Liver (tissue), 9 donors: ENCODE data around the gene ACLY. TPM values are rescaled to one million over a fixed set of nuclear protein-coding genes. Genes with fewer than 3 reads are reported as not detected.

Source experiments
- DNase-seq: peaks from one replicate; pipeline ENCODE4 v3.0.0-alpha.2; 2017; ENCODE audit warnings: low spot score
- H3K27ac ChIP-seq, 2 donors: one replicate each; pipeline ENCODE4 v1.7.0; 2013; ENCODE audit warnings: inconsistent platforms in 2 of 2, low read length in 2 of 2, control low read depth in 1 of 2, low read depth in 1 of 2, mild to moderate bottlenecking in 1 of 2
- H3K27me3 ChIP-seq, 4 donors: one replicate each; pipeline versions ENCODE4 v1.6.1 to v1.7.0; 2013; ENCODE audit warnings: low read length in 3 of 4, inconsistent platforms in 1 of 4, mild to moderate bottlenecking in 1 of 4, moderate library complexity in 1 of 4; ENCODE audit not compliant: control insufficient read depth in 4 of 4, insufficient read depth in 4 of 4
- H3K36me3 ChIP-seq, 4 donors: one replicate each; pipeline versions ENCODE4 v1.6.1 to v1.7.0; 2013; ENCODE audit warnings: low read length in 3 of 4, mild to moderate bottlenecking in 3 of 4, low read depth in 1 of 4, moderate library complexity in 1 of 4; ENCODE audit not compliant: control insufficient read depth in 4 of 4, insufficient read depth in 3 of 4
- H3K4me1 ChIP-seq, 4 donors: one replicate each; pipeline versions ENCODE4 v1.6.1 to v1.7.0; 2013; ENCODE audit warnings: low read length in 3 of 4, mild to moderate bottlenecking in 3 of 4, moderate library complexity in 1 of 4; ENCODE audit not compliant: control insufficient read depth in 4 of 4, insufficient read depth in 4 of 4
- H3K4me3 ChIP-seq, 3 donors: one replicate each; pipeline versions ENCODE4 v1.6.1 to v1.7.0; 2013; ENCODE audit warnings: low read length in 3 of 3, control low read depth in 1 of 3, low read depth in 1 of 3, mild to moderate bottlenecking in 1 of 3
- H3K9ac ChIP-seq, 2 donors: one replicate each; pipeline ENCODE4 v1.7.0; 2013; ENCODE audit warnings: low read length in 2 of 2, mild to moderate bottlenecking in 2 of 2, moderate library complexity in 2 of 2, control low read depth in 1 of 2, low read depth in 1 of 2
- H3K9me3 ChIP-seq, 4 donors: one replicate each; pipeline versions ENCODE4 v1.6.1 to v1.7.0; 2013; ENCODE audit warnings: low read length in 3 of 4; ENCODE audit not compliant: control insufficient read depth in 4 of 4
- EGR1 ChIP-seq, 2 donors: IDR thresholded peaks; 2 replicates each; pipeline ENCODE4 v1.6.1; 2016 to 2018; ENCODE audit warnings: antibody characterized with exemption in 2 of 2, low read depth in 2 of 2
- FOXA1 ChIP-seq: IDR thresholded peaks from 2 replicates; pipeline ENCODE4 v1.6.1; 2016; ENCODE audit warnings: antibody characterized with exemption
- FOXA2 ChIP-seq: IDR thresholded peaks from 2 replicates; pipeline ENCODE4 v1.6.1; 2016; ENCODE audit warnings: antibody characterized with exemption
- GABPA ChIP-seq, 2 donors: IDR thresholded peaks in 1 of 2; conservative IDR thresholded peaks in 1 of 2; 2 replicates each; pipeline ENCODE4 v1.6.1; 2016; ENCODE audit warnings: antibody characterized with exemption in 2 of 2, mild to moderate bottlenecking in 1 of 2, moderate library complexity in 1 of 2
- HNF4A ChIP-seq, 2 donors: conservative IDR thresholded peaks; 2 replicates each; pipeline ENCODE4 v1.6.1; 2016; ENCODE audit warnings: antibody characterized with exemption in 2 of 2, mild to moderate bottlenecking in 2 of 2
- HNF4G ChIP-seq: IDR thresholded peaks from 2 replicates; pipeline ENCODE4 v1.6.1; 2016; ENCODE audit warnings: antibody characterized with exemption
- JUND ChIP-seq, 2 donors: IDR thresholded peaks; 2 replicates each; pipeline ENCODE4 v1.6.1; 2016; ENCODE audit warnings: antibody characterized with exemption in 2 of 2
- MAX ChIP-seq: IDR thresholded peaks from 2 replicates; pipeline ENCODE4 v1.6.1; 2016; ENCODE audit warnings: antibody characterized with exemption
- NR2F2 ChIP-seq: IDR thresholded peaks from 2 replicates; pipeline ENCODE4 v1.6.1; 2016; ENCODE audit warnings: antibody characterized with exemption
- RAD21 ChIP-seq, 2 donors: IDR thresholded peaks; 2 replicates each; pipeline ENCODE4 v1.6.1; 2016; ENCODE audit warnings: antibody characterized with exemption in 2 of 2, mild to moderate bottlenecking in 2 of 2
- REST ChIP-seq: IDR thresholded peaks from 2 replicates; pipeline ENCODE4 v1.6.1; 2016; ENCODE audit warnings: antibody characterized with exemption, mild to moderate bottlenecking
- RXRA ChIP-seq, 2 donors: IDR thresholded peaks; 2 replicates each; pipeline ENCODE4 v1.6.1; 2017 to 2018; ENCODE audit warnings: antibody characterized with exemption in 2 of 2, mild to moderate bottlenecking in 1 of 2
- SP1 ChIP-seq: IDR thresholded peaks from 2 replicates; pipeline ENCODE4 v1.6.1; 2018; ENCODE audit warnings: antibody characterized with exemption, mild to moderate bottlenecking
- TAF1 ChIP-seq: conservative IDR thresholded peaks from 2 replicates; pipeline ENCODE4 v1.6.1; 2016; ENCODE audit warnings: antibody characterized with exemption, mild to moderate bottlenecking
- YY1 ChIP-seq: IDR thresholded peaks from 2 replicates; pipeline ENCODE4 v1.6.1; 2016; ENCODE audit warnings: antibody characterized with exemption, mild to moderate bottlenecking
- ZBTB33 ChIP-seq: IDR thresholded peaks from 2 replicates; pipeline ENCODE4 v1.6.1; 2016; ENCODE audit warnings: antibody characterized with exemption
- WGBS: extraction: QIAGEN DNeasy Blood & Tissue Kit; methylation state at CpG from one replicate; pipeline ENCODE4 v1.1.7; 2013; 5-methylcytosine and 5-hydroxymethylcytosine counted together
- polyA plus RNA-seq, 2 donors: library from polyadenylated mRNA; stranded (reverse) in 1 of 2; unstranded in 1 of 2; fragments of 200-250 nt in 1 of 2; fragments of >200 nt in 1 of 2; fragmentation: Nextera tagmentation in 1 of 2; extraction: Ambion mirVana in 1 of 2; gene quantifications; one replicate each; pipeline versions ENCODE4 v1.2.1 to v1.2.3, GENCODE V29; 2013 to 2015
- total RNA-seq, 2 donors: library from RNA; depleted of rRNA; stranded (reverse); fragments of >200 nt; gene quantifications; one replicate each; pipeline ENCODE4 v1.2.3, GENCODE V29; 2014
- TF ChIP-seq, protein P1 (sequence below): fragments of 150-350 bp; IDR thresholded peaks from 2 replicates; pipeline ENCODE4 v1.5.1; 2017; ENCODE audit warnings: improper control_type of control experiment, low read depth, low read length; ENCODE audit not compliant: missing input control
- TF ChIP-seq, protein P2 (sequence below): IDR thresholded peaks from 2 replicates; pipeline ENCODE4 v1.6.1; 2016; ENCODE audit warnings: antibody characterized with exemption
- donor health status: healthy.
- donor health status: healthy.
- donor health status: healthy.
- donor health status: healthy.
- donor health status: healthy.

ACLY gene
- total and polyA plus RNA-seq, 4 donors = 12.1 to 133 (median 37.1) TPM

- no peak overlapping the region for H3K27ac ChIP-seq
- peaks cover 12 to 38% (median 33%) of the 10 kb centered on the region in 4 donors for H3K4me1 ChIP-seq
These were observed 3.7 kb downstream of the ACLY start for GRCh38 chr17:41915020-41915419.

GRCh38 chr17:41914358-41914766, 4.4 kb downstream of the ACLY start:
- Histone ChIP-seq H3K9me3 (no peaks in the 10 kb centered on the region), H3K36me3 (peaks cover 3 to 33% (median 20%) of the 10 kb centered on the region in 4 donors), H3K4me1 (peaks cover 12 to 31% (median 27%) of the 10 kb centered on the region in 4 donors), H3K4me3 (no peak overlapping the region), H3K27me3 (no peaks in the 10 kb centered on the region), H3K9ac (no peak overlapping the region), H3K27ac (peak overlapping the region; percentile 15 to 51)
- peak; percentile 45 for DNase-seq
- TF ChIP-seq RAD21 (IDR thresholded peaks at IDR 0.05) = peak in 1 of 2 donors; percentile 34
- no peak for TF ChIP-seq TAF1
- TF ChIP-seq FOXA2 = peak; percentile 12
- peak in 1 of 2 donors; percentile 41 for TF ChIP-seq JUND (IDR thresholded peaks at IDR 0.05)
- TF ChIP-seq FOXA1 = peak; percentile 17
- peak; percentile 85 for TF ChIP-seq SP1
- peak; percentile 22 for TF ChIP-seq YY1
- TF ChIP-seq GABPA (IDR thresholded peaks at IDR 0.05 in 1 of 2, conservative IDR thresholded peaks at IDR 0.05 in 1 of 2) = no peak
- no peak for TF ChIP-seq EGR1 (IDR thresholded peaks at IDR 0.05; ENCODE audit: low read depth in 2 of 2)
- no peak for TF ChIP-seq MAX
- TF ChIP-seq, protein P1, sequence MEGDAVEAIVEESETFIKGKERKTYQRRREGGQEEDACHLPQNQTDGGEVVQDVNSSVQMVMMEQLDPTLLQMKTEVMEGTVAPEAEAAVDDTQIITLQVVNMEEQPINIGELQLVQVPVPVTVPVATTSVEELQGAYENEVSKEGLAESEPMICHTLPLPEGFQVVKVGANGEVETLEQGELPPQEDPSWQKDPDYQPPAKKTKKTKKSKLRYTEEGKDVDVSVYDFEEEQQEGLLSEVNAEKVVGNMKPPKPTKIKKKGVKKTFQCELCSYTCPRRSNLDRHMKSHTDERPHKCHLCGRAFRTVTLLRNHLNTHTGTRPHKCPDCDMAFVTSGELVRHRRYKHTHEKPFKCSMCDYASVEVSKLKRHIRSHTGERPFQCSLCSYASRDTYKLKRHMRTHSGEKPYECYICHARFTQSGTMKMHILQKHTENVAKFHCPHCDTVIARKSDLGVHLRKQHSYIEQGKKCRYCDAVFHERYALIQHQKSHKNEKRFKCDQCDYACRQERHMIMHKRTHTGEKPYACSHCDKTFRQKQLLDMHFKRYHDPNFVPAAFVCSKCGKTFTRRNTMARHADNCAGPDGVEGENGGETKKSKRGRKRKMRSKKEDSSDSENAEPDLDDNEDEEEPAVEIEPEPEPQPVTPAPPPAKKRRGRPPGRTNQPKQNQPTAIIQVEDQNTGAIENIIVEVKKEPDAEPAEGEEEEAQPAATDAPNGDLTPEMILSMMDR = no peak
- peak; percentile 70 to 79 for TF ChIP-seq HNF4A (conservative IDR thresholded peaks at IDR 0.05)
- TF ChIP-seq ZBTB33 = no peak
- no peak for TF ChIP-seq NR2F2
- TF ChIP-seq, protein P2, sequence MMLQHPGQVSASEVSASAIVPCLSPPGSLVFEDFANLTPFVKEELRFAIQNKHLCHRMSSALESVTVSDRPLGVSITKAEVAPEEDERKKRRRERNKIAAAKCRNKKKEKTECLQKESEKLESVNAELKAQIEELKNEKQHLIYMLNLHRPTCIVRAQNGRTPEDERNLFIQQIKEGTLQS = no peak
- no peak for TF ChIP-seq HNF4G
- TF ChIP-seq RXRA (IDR thresholded peaks at IDR 0.05) = peak; percentile 57 to 67
- TF ChIP-seq REST = peak; percentile 12
- WGBS = 32% methylated on average over 6 of the region's 6 CpGs

More at GRCh38 chr17:41915020-41915419, 3.7 kb downstream of the ACLY start:
- H3K9me3 ChIP-seq = no peaks in the 10 kb centered on the region
- TF ChIP-seq, protein P1 = no peak
- TF ChIP-seq NR2F2 (no peak), FOXA2 (no peak), RAD21 (IDR thresholded peaks at IDR 0.05) (no peak), JUND (IDR thresholded peaks at IDR 0.05) (no peak), HNF4A (conservative IDR thresholded peaks at IDR 0.05) (no peak)
- H3K4me3 ChIP-seq = no peak overlapping the region
- no peak for DNase-seq
- H3K27me3 ChIP-seq = no peaks in the 10 kb centered on the region
- WGBS = 89% methylated on average over 5 of the region's 5 CpGs
- H3K36me3 ChIP-seq = peaks cover 0 to 27% (median 16%) of the 10 kb centered on the region in 4 donors
- H3K9ac ChIP-seq = no peak overlapping the region
